ENCODE results near the gene KIAA1958. TPM values are rescaled to one million over a fixed set of nuclear protein-coding genes. Genes with fewer than 3 reads are reported as not detected.

The KIAA1958 gene
- total RNA-seq, result 1.7 and 3.7 TPM in 2 replicates

GRCh38 chr9:112486221-112487007 lies at the start of gene KIAA1958:
Gene KIAA1958 (plus strand): TSS chr9:112486827. CDS start chr9:112574081, 87,254 bp downstream.

GRCh38 chr9:112717661-112718331 lies 231.2 kb downstream of the KIAA1958 start, which contains the start of gene INIP:
Gene INIP (minus strand): TSS chr9:112718117. CDS start chr9:112716485, 1,632 bp downstream.

Other genes starting within 250 kb of the KIAA1958 start
- gene PTBP3, start 153.2 kb upstream of the KIAA1958 start, total RNA-seq, result 16.5 and 17.7 TPM in 2 replicates
- gene HSDL2, start 106.7 kb upstream of the KIAA1958 start, total RNA-seq, result 33.2 and 38.1 TPM in 2 replicates
- gene INIP, start 231.3 kb downstream of the KIAA1958 start, total RNA-seq, result 19.7 and 26.8 TPM in 2 replicates